Transverse colon (tissue), 4 donors: ENCODE data around the gene HOXA1. TPM values are rescaled to one million over a fixed set of nuclear protein-coding genes. Genes with fewer than 3 reads are reported as not detected.

Experiments
- DNase-seq: peaks from one replicate; pipeline ENCODE4 v3.0.0-alpha.2; 2019
- H3K27ac ChIP-seq, 4 donors: fragments of 200-600 bp; sonication (generic); 2 replicates each; pipeline ENCODE4 v1.5.1; 2016 to 2018; ENCODE audit warnings: inconsistent platforms in 4 of 4
- H3K27me3 ChIP-seq: fragments of 200-600 bp; sonication (generic); 2 replicates; pipeline ENCODE4 v1.5.1; 2017; ENCODE audit warnings: inconsistent platforms
- H3K36me3 ChIP-seq, 4 donors: fragments of 200-600 bp; sonication (generic); 2 replicates each; pipeline ENCODE4 v1.5.1; 2017 to 2019; ENCODE audit warnings: inconsistent platforms in 4 of 4
- H3K4me1 ChIP-seq, 4 donors: fragments of 200-600 bp; sonication (generic); 2 replicates each; pipeline ENCODE4 v1.5.1; 2017 to 2020; ENCODE audit warnings: inconsistent platforms in 4 of 4
- H3K4me3 ChIP-seq, 4 donors: fragments of 200-600 bp; sonication (generic); 1 replicate in 1 of 4; 2 replicates in 3 of 4; pipeline versions ENCODE4 v1.5.1 to v1.6.1; 2017 to 2019; ENCODE audit warnings: inconsistent platforms in 4 of 4
- H3K9me3 ChIP-seq, 2 donors: fragments of 200-600 bp; sonication (generic); 2 replicates each; pipeline ENCODE4 v1.5.1; 2017 to 2019; ENCODE audit warnings: inconsistent platforms in 2 of 2
- CTCF ChIP-seq, 5 experiments: fragments of 200-600 bp in 3 of 5; fragments of 450-650 bp in 2 of 5; sonication (generic) in 3 of 5; IDR thresholded peaks; 1 replicate in 2 of 5; 2 replicates in 3 of 5; pipeline ENCODE4 v1.5.1; 2016 to 2017; ENCODE audit warnings: antibody characterized with exemption in 5 of 5, inconsistent platforms in 3 of 5, mild to moderate bottlenecking in 2 of 5, moderate library complexity in 1 of 5
- EP300 ChIP-seq: sonication (generic); formaldehyde crosslinking; IDR thresholded peaks from one replicate; pipeline ENCODE4 v1.6.1; 2017; ENCODE audit warnings: antibody characterized with exemption, low read depth
- POLR2A ChIP-seq: fragments of 450-650 bp; IDR thresholded peaks from one replicate; pipeline ENCODE4 v1.6.1; 2016; ENCODE audit warnings: antibody characterized with exemption, mild to moderate bottlenecking, moderate library complexity
- POLR2AphosphoS5 ChIP-seq, 3 donors: sonication (generic); formaldehyde crosslinking; IDR thresholded peaks; one replicate each; pipeline ENCODE4 v1.6.1; 2016; ENCODE audit warnings: antibody characterized with exemption in 3 of 3
- WGBS, 2 donors: methylation state at CpG; one replicate each; pipeline ENCODE4 v1.1.5; 2018; ENCODE audit warnings: low coverage in 1 of 2; 5-methylcytosine and 5-hydroxymethylcytosine counted together
- in situ Hi-C, 4 donors: fragments of 200-750 bp; cut with MboI; loops; one replicate each; pipeline versions ENCODE4 v1.15.0 to v1.15.1; 2017; ENCODE audit warnings: low sequenced_read_pairs in 3 of 4, low pct_ligation_motif_present in 1 of 4, low pct_unique_long_range_greater_than_20kb in 1 of 4
- intact Hi-C: fragments of 100-400 bp; cut with DNase I; formaldehyde crosslinking; loops from one replicate; pipeline ENCODE4 v1.15.1; 2023; ENCODE audit warnings: low total_unique reads
- total RNA-seq, 4 donors: library from RNA; depleted of rRNA; stranded (reverse); fragments of >200 nt; gene quantifications; one replicate each; pipeline ENCODE4 v1.1.0, GENCODE V29; 2016

The HOXA1 gene
- total RNA-seq, result 1 to 10 TPM; 1.4 to 3.2 (median 1.8) TPM

GRCh38 chr7:27095897-27096767 is at the start of gene HOXA1:
Gene HOXA1, minus strand, starts transcription at chr7:27096000. Its CDS starts 88 bp downstream, at chr7:27095912.
- intact Hi-C loops, result loop anchor here (10.0 kb wide), 1 partner anchor 241 kb away; no protein-coding TSS in a partner anchor
- TF ChIP-seq CTCF (IDR thresholded peaks at IDR 0.05), result no peak
- peak; percentile 89 to 94 (median 94) for TF ChIP-seq POLR2AphosphoS5 (IDR thresholded peaks at IDR 0.05)
- no peak for TF ChIP-seq EP300
- peak; percentile 92 for TF ChIP-seq POLR2A
- Histone ChIP-seq H3K36me3 (no peaks in the 10 kb centered on the region), H3K27me3 (no peaks in the 10 kb centered on the region), H3K27ac (peak within 1 kb of the TSS; percentile 90 to 96 (median 92)), H3K4me3 (peak within 1 kb of the TSS; percentile 57 to 97 (median 64)), H3K4me1 (peaks cover 19 to 46% (median 41%) of the 10 kb centered on the region in 4 donors), H3K9me3 (no peaks in the 10 kb centered on the region)
- in situ Hi-C loops, result loop anchor here in 1 of 4 donors (10.0 kb wide), 1 partner anchor 241 kb away; no protein-coding TSS in a partner anchor
- 0 to 1% methylated on average over 5 to 67 of the region's 68 CpGs for WGBS, 2 donors
- DNase-seq, result peak; percentile 90

- H3K27ac ChIP-seq, result peak overlapping the region; percentile 95 to 99 (median 98)
- H3K4me1 ChIP-seq, result peaks cover 0 to 73% (median 64%) of the 10 kb centered on the region in 4 donors
- no peaks in the 10 kb centered on the region for H3K36me3 ChIP-seq
- WGBS, 2 donors, result 58 to 62% methylated on average over 3 to 47 of the region's 47 CpGs
- in situ Hi-C loops (loop anchor here in 3 of 4 donors (10.0 kb wide), 1 partner anchor 291 kb away; no protein-coding TSS in a partner anchor), intact Hi-C loops (loop anchor here (5.0 kb wide), 2 partner anchors 38 to 288 kb away; no protein-coding TSS in a partner anchor)
- peak; percentile 29 for DNase-seq
- TF ChIP-seq POLR2AphosphoS5 (IDR thresholded peaks at IDR 0.05) (peak in 2 of 3 donors; percentile 6 to 9), POLR2A (no peak)
- H3K4me3 ChIP-seq, result peak overlapping the region in 3 of 4 donors; percentile 2 to 77 (median 57)
- H3K9me3 ChIP-seq, result no peaks in the 10 kb centered on the region
- peaks cover 19% of the 10 kb centered on the region for H3K27me3 ChIP-seq
These were observed 49.5 kb upstream of the HOXA1 start for GRCh38 chr7:27145165-27145913.

GRCh38 chr7:27144781-27145164 is 49.0 kb upstream of the HOXA1 start:
- peak overlapping the region; percentile 95 to 99 (median 98) for H3K27ac ChIP-seq
- no peaks in the 10 kb centered on the region for H3K9me3 ChIP-seq
- TF ChIP-seq POLR2A, result no peak
- TF ChIP-seq POLR2AphosphoS5 (IDR thresholded peaks at IDR 0.05), result no peak
- TF ChIP-seq CTCF (IDR thresholded peaks at IDR 0.05), result no peak
- TF ChIP-seq EP300, result no peak
- in situ Hi-C loops, result loop anchor here (5.0 to 10.0 kb wide), 2 partner anchors 287 to 290 kb away; no protein-coding TSS in a partner anchor
- intact Hi-C loops, result loop anchor here (5.0 kb wide), 2 partner anchors 37 to 287 kb away; no protein-coding TSS in a partner anchor
- H3K4me3 ChIP-seq, result peak overlapping the region in 3 of 4 donors; percentile 2 to 77 (median 57)
- no peaks in the 10 kb centered on the region for H3K36me3 ChIP-seq
- peak; percentile 24 for DNase-seq
- 37% methylated on average over 30 of the region's 31 CpGs; no CpG with 5 or more reads in 1 of the 2 donors for WGBS, 2 donors
- H3K4me1 ChIP-seq, result peaks cover 0 to 72% (median 62%) of the 10 kb centered on the region in 4 donors
- H3K27me3 ChIP-seq, result peaks cover 19% of the 10 kb centered on the region

- peak; percentile 53 for DNase-seq
- Histone ChIP-seq H3K4me3 (peak overlapping the region in 3 of 4 donors; percentile 2 to 77 (median 57)), H3K27me3 (peaks cover 19% of the 10 kb centered on the region), H3K4me1 (peaks cover 0 to 69% (median 58%) of the 10 kb centered on the region in 4 donors), H3K36me3 (no peaks in the 10 kb centered on the region), H3K27ac (peak overlapping the region; percentile 95 to 99 (median 98)), H3K9me3 (no peaks in the 10 kb centered on the region)
- intact Hi-C loops (no loop called here), in situ Hi-C loops (loop anchor here (5.0 to 10.0 kb wide), 2 partner anchors 287 to 289 kb away; no protein-coding TSS in a partner anchor)
- 45 to 54% methylated on average over 11 to 40 of the region's 40 CpGs for WGBS, 2 donors
- TF ChIP-seq POLR2A (peak; percentile 22), POLR2AphosphoS5 (IDR thresholded peaks at IDR 0.05) (peak in 1 of 3 donors; percentile 29), CTCF (IDR thresholded peaks at IDR 0.05) (peak in 2 of 5 experiments; percentile 16 to 18), EP300 (no peak)
These were observed 48.4 kb upstream of the HOXA1 start for GRCh38 chr7:27143950-27144780.
